ENCODE measurements around the gene ANGEL1.

- TF ChIP-seq CTCF (IDR thresholded peaks at IDR 0.05; ENCODE audit: borderline replicate concordance, extremely low read depth, low read length, poor library complexity, severe bottlenecking), result no peak
- no peak for TF ChIP-seq EZH2 (IDR thresholded peaks at IDR 0.05; ENCODE audit: borderline replicate concordance, low read depth, low read length, severe bottlenecking)
These were observed 52.1 kb downstream of the ANGEL1 start for GRCh38 chr14:76760331-76761135.

Data from DND-41 (cell line).